A549 (cell line): ENCODE results near the gene PRKG1.

Experiments used
- CTCF ChIP-seq: fragments of >200 bp; sonication (Bioruptor Twin); formaldehyde crosslinking; IDR thresholded peaks from 3 replicates; pipeline ENCODE4 v1.5.1; 2016
- MYC ChIP-seq: IDR thresholded peaks from 2 replicates; pipeline ENCODE4 v1.6.1; 2012; ENCODE audit warnings: mild to moderate bottlenecking, inconsistent platforms, low read length, improper control_type of control experiment, borderline replicate concordance

GRCh38 chr10:51121861-51122260 lies 47.6 kb downstream of the PRKG1 start:
- TF ChIP-seq CTCF (no peak), MYC (no peak)
